Peyer's patch (tissue), 4 donors: ENCODE data around the gene RSPH9.

Source experiments
- CTCF ChIP-seq, 6 experiments: fragments of 450-650 bp in 4 of 6; fragments of 200-600 bp in 2 of 6; sonication (generic) in 1 of 6; IDR thresholded peaks; one replicate each; pipeline ENCODE4 v1.5.1; 2017 to 2019; ENCODE audit warnings: antibody characterized with exemption in 6 of 6, mild to moderate bottlenecking in 3 of 6, moderate library complexity in 1 of 6
- POLR2A ChIP-seq, 2 donors: fragments of 450-650 bp; IDR thresholded peaks; one replicate each; pipeline ENCODE4 v1.5.1; 2017; ENCODE audit warnings: antibody characterized with exemption in 2 of 2, mild to moderate bottlenecking in 2 of 2, moderate library complexity in 2 of 2

GRCh38 chr6:43665376-43665775, 20.5 kb downstream of the RSPH9 start:
- TF ChIP-seq CTCF (IDR thresholded peaks at IDR 0.05), result no peak
- no peak for TF ChIP-seq POLR2A (IDR thresholded peaks at IDR 0.05)
